D341Med (cell line): Measurements from ENCODE around the gene CD70.
"Not testable (repeated sequence)": the region's sequence is repeated elsewhere in the genome, so short reads cannot be mapped to it uniquely, and the experiment has no call there.

Experiments
- DNase-seq: peaks from one replicate; pipeline ENCODE4 v3.0.0; 2012; ENCODE audit warnings: low spot score

The CD70 gene

GRCh38 chr19:6597471-6598253, 6.7 kb upstream of the CD70 start:
- DNase-seq: not testable (repeated sequence)

DNA sequence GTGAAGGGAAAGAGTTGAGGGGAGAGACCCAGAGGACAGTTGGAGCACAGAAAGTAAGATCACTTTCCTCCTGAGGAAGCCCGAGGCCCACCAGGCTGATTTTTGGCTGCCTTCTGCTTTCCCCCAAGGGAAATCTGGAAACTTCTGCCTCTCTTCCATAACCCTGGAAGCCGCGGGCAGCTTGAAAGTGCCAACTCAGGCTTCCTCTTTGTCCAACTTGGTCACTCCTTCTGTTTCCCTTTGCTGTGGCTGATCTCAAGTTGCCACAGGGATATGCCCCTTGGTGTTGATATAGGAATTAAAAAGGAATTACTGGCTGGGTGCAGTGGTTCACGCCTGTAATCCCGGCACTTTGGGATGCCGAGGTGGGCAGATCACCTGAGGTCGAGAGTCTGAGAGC, 5.7 kb upstream of the CD70 start:
- no peak for DNase-seq

DNA sequence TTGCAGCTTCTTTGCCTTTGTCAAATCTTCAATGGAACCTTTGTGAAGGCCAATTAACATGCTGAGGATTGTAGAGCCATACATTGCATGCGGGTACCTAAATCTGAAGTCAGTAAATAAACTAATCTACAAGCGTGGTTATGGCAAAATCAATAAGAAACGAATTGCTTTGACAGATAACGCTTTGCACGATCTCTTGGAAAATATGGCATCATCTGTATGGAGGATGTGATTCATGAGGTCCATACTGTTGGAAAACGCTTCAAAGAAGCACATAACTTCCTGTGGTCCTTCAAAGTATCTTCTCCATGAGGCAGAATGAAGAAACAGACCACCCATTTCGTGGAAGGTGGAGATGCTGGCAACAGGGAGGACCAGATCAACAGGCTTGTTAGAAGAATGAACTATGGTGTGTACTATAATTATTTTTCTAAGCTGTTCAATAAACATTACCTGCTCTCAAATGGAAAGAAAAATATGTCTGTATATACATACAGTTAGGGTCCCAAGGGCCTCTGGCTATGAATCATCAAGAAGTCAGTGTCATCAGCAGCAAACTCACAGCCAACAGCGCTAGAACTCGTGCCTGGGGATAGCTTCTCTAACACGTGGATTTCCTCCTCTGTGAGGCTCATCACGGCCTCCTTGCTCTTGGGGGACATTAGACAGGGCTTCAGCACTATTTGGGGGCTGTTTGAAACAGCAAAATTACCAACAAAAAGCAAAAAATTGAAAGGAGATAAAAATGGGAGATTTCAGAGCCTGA, 2.9 kb upstream of the CD70 start:
- DNase-seq: no peak

GRCh38 chr19:6590258-6590826, 608 bp downstream of the CD70 start:
- DNase-seq: peak; percentile 63

- no peak for DNase-seq
These were observed 1.2 kb downstream of the CD70 start for GRCh38 chr19:6589711-6590257.

DNA sequence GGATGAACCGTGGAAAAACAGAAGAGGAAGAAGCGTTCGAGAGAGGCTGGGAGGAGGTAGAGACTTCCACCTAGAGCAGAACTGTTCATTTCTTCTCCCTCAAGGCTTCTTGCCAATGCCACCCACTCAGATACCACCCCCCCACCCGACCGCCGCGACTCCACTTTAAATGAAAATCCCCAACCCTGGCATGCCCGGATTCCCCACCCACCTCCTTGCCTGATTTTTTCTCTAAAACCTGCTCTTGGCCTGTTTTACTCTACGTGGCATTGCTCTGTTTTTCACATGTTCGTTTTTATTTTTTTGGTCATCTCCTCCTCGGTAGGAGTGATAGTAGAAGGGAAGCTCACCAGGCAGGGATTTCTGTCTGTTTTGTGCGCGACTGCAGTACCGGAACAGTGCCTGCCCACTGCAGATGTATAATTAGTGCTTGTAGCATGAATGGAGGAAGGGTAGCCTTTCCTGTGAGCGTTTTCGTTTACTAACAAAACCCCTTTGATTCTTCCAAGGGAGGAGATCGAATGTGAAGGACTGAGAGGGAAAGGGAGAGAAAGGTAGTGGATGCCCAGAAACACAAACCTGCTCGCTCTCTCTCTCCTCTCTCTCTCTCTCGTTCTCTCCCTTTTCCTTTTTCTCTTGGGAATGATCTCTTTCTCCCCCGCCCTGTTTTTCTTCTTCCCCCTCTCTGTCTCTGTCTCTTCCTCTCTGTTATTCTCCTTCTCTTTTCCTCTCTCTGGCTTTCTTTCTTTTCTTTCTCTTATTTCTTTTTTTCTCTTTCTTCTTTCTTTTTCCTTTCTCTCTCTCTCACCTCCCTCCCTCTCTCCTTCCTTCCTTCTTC, 2.2 kb downstream of the CD70 start:
- no peak for DNase-seq

- DNase-seq: no peak
These were observed 2.9 kb downstream of the CD70 start for GRCh38 chr19:6587998-6588507.

DNA sequence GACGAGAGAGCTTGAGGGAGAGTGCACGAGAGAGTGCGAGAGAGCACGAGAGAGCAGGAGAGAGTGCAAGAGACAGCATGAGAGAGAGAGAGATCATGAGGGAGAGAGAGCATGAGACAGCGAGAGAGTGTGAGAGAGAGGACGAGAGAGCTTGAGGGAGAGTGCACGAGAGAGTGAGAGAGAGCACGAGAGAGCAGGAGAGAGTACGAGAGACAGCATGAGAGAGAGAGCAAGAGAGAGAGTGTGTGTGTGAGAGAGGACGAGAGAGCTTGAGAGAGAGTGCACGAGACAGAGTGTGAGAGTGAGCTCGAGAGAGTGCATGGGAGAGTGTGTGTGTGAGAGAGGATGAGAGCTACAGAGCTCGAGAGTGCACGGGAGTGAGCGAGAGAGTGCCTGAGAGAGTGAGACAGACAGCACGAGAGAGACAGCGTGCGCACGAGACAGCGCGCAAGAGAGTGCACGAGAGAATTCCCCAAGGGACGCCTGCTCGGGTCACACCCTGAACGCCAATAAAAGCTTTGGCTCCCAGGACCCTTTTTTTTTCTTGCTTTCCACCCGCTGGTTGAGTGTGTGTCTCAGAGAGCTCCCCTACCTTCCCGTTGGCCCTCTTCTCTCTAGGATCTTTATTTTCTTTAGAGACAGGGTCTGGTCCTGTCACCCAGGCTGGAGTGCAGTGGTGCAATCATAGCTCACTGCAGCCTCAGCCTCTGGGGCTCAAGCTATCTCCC, 3.7 kb downstream of the CD70 start:
- no peak for DNase-seq

DNA sequence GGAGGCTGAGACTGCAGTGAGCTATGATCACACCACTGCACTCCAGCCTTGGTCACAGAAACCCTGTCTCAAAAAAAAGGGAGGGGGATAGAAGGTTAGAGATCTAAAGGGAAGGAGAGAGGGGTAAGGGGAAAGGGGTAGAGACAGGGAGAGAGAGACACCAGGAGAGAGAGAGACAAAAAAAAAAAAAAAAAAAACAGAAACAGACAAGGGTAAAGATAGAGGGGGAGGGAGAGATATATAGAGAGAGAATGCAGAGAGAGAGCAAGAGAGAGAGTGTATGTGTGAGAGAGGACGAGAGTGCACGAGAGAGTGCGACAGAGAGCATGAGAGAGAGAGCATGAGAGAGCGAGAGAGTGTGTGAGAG, 4.2 kb downstream of the CD70 start:
- no peak for DNase-seq

DNA sequence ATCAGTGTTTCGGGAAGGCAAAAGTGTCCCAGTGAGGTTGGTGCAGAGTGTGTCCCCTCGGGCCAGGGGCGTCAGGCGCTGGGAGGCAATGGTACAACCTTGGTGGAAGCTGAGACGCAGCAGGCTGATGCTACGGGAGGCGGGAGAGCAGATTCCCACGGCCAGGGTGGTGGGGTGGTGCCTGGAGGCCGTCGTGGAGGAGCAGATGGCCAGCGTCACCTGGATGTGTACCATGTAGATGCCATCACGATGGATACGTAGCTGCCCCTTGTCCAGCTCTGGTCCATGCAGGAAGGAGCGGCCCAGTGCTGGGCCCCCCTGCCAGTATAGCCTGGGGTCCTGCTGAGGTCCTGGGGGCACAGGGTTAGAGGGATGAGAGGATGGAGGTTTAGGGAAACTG, 4.9 kb downstream of the CD70 start:
- DNase-seq: no peak

GRCh38 chr19:6582515-6583484, 8.2 kb downstream of the CD70 start:
- not testable (repeated sequence) for DNase-seq

- DNase-seq: no peak
These were observed 10.6 kb downstream of the CD70 start for GRCh38 chr19:6580313-6580712.

- DNase-seq: no peak
These were observed 11.3 kb downstream of the CD70 start for GRCh38 chr19:6579450-6580178.

GRCh38 chr19:6577476-6578125, 13.3 kb downstream of the CD70 start:
- peak; percentile 62 for DNase-seq

GRCh38 chr19:6576869-6577475, 14.0 kb downstream of the CD70 start:
- no peak for DNase-seq

- no peak for DNase-seq
These were observed 17.6 kb downstream of the CD70 start for GRCh38 chr19:6573350-6573749.

- no peak for DNase-seq
These were observed 18.7 kb downstream of the CD70 start for GRCh38 chr19:6572217-6572616.

- no peak for DNase-seq
These were observed 19.8 kb downstream of the CD70 start for GRCh38 chr19:6571167-6571566.
